HG03064 (cell line): ENCODE results near the gene POP5.
"Not testable (repeated sequence)": the region's sequence is repeated elsewhere in the genome, so short reads cannot be mapped to it uniquely, and the experiment has no call there.

Source experiments
- ATAC-seq: cut with Tn5 transposase; IDR thresholded peaks from one replicate; pipeline ENCODE4 v1.9.1; 2021; ENCODE audit warnings: low read depth; ENCODE audit not compliant: unreplicated experiment

The POP5 gene

GRCh38 chr12:120538281-120539156 is 42.7 kb downstream of the POP5 start:
- no peak for ATAC-seq

DNA sequence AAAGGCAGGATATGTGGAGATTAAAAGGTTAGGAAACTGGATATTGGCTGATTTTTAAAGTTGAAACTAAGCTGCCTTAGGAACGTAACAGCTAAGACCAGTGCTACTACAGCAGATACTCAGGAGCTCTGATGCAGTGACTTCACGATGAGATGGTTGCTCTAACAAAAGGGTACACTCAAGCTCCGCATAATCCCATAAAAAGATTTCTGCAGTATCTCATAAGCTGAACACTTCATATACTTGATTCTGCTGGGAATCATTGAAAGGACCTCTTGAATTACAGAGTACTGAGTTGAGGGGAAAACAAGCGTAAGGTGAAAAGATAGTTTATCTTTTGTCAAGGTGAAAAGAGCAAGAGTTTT is 43.4 kb downstream of the POP5 start:
- ATAC-seq = no peak

DNA sequence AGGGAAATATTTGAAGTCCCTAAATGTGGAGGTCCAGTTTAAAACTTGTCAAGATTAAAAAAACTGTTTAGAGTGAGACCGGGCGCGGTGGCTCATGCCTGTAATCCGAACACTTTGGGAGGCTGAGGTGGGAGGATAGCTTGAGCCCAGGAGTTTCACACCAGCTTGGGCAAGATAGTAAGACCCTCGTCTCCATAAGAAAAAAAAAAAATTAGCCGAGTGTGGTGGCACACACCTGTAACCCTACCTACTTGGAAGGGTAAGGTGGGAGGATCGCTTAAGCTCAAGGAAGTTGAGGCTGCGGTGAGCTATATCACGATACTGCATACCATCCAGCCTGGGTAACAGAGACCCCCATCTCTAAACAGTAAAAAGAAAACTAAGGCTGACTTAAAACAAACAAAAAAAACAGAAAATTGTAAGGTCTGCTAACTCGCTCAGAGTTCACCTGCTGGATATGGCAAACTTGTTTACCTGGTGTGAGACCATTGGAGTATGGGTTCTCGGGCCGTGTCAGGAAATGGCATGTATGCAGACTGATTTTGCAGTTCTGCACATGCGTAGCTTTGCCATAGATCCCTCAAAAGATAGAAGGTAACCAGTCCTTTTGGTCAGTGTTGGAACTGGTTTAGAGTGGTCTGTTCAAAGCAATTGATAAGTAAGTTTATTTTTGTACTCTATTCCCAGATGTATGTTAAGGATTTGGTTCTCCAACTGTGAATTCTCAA is 45.0 kb downstream of the POP5 start:
- ATAC-seq = no peak

GRCh38 chr12:120534703-120535655 is 46.2 kb downstream of the POP5 start:
- peak; percentile 18 for ATAC-seq

DNA sequence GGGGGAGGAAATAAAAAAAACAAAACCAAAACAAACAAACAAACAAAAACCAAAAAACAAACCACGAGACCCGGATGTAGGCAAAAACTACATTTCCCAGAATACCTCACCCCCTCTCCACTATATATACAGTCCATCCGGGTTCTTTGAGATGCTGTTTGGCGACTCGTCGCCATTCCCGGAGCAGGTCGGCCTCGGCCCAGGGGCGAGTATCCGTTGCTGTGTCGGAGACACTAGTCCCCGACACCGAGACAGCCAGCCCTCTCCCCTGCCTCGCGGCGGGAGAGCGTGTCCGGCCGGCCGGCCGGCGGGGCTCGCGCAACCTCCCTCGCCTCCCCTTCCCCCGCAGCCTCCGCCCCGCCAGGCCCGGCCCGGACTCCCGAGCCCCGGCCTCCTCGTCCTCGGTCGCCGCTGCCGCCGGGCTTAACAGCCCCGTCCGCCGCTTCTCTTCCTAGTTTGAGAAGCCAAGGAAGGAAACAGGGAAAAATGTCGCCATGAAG is 46.9 kb downstream of the POP5 start, which contains the start of gene RNF10:
Gene RNF10, plus strand, starts transcription at position 154 of the 500 bp plus-strand sequence. CDS start 456 bp downstream, outside the sequence.
- ATAC-seq = peak; percentile 55

GRCh38 chr12:120532701-120533238 is 48.4 kb downstream of the POP5 start:
- no peak for ATAC-seq

- not testable (repeated sequence) for ATAC-seq
Measured at GRCh38 chr12:120530418-120530761, 50.8 kb downstream of the POP5 start.

- no peak for ATAC-seq
Measured at GRCh38 chr12:120529641-120530417, 51.4 kb downstream of the POP5 start.

- ATAC-seq = peak; percentile 52
Measured at GRCh38 chr12:120528861-120529525, 52.2 kb downstream of the POP5 start, which contains the start of gene COQ5. COQ5 (minus strand) TSS chr12:120529158; CDS start chr12:120529141, 17 bp downstream.
